Transverse colon (tissue), 4 donors: ENCODE results near the gene PSMD13. TPM values are rescaled to one million over a fixed set of nuclear protein-coding genes. Genes with fewer than 3 reads are reported as not detected.

Experiments
- DNase-seq: peaks from one replicate; pipeline ENCODE4 v3.0.0-alpha.2; 2019
- H3K27ac ChIP-seq, 4 donors: fragments of 200-600 bp; sonication (generic); 2 replicates each; pipeline ENCODE4 v1.5.1; 2016 to 2018; ENCODE audit warnings: inconsistent platforms in 4 of 4
- H3K27me3 ChIP-seq: fragments of 200-600 bp; sonication (generic); 2 replicates; pipeline ENCODE4 v1.5.1; 2017; ENCODE audit warnings: inconsistent platforms
- H3K36me3 ChIP-seq, 4 donors: fragments of 200-600 bp; sonication (generic); 2 replicates each; pipeline ENCODE4 v1.5.1; 2017 to 2019; ENCODE audit warnings: inconsistent platforms in 4 of 4
- H3K4me1 ChIP-seq, 4 donors: fragments of 200-600 bp; sonication (generic); 2 replicates each; pipeline ENCODE4 v1.5.1; 2017 to 2020; ENCODE audit warnings: inconsistent platforms in 4 of 4
- H3K4me3 ChIP-seq, 4 donors: fragments of 200-600 bp; sonication (generic); 1 replicate in 1 of 4; 2 replicates in 3 of 4; pipeline versions ENCODE4 v1.5.1 to v1.6.1; 2017 to 2019; ENCODE audit warnings: inconsistent platforms in 4 of 4
- H3K9me3 ChIP-seq, 2 donors: fragments of 200-600 bp; sonication (generic); 2 replicates each; pipeline ENCODE4 v1.5.1; 2017 to 2019; ENCODE audit warnings: inconsistent platforms in 2 of 2
- EP300 ChIP-seq: sonication (generic); formaldehyde crosslinking; IDR thresholded peaks from one replicate; pipeline ENCODE4 v1.6.1; 2017; ENCODE audit warnings: antibody characterized with exemption, low read depth
- POLR2A ChIP-seq: fragments of 450-650 bp; IDR thresholded peaks from one replicate; pipeline ENCODE4 v1.6.1; 2016; ENCODE audit warnings: antibody characterized with exemption, mild to moderate bottlenecking, moderate library complexity
- POLR2AphosphoS5 ChIP-seq, 3 donors: sonication (generic); formaldehyde crosslinking; IDR thresholded peaks; one replicate each; pipeline ENCODE4 v1.6.1; 2016; ENCODE audit warnings: antibody characterized with exemption in 3 of 3
- WGBS, 2 donors: methylation state at CpG; one replicate each; pipeline ENCODE4 v1.1.5; 2018; ENCODE audit warnings: low coverage in 1 of 2; 5-methylcytosine and 5-hydroxymethylcytosine counted together
- in situ Hi-C, 4 donors: fragments of 200-750 bp; cut with MboI; loops; one replicate each; pipeline versions ENCODE4 v1.15.0 to v1.15.1; 2017; ENCODE audit warnings: low sequenced_read_pairs in 3 of 4, low pct_ligation_motif_present in 1 of 4, low pct_unique_long_range_greater_than_20kb in 1 of 4
- intact Hi-C: fragments of 100-400 bp; cut with DNase I; formaldehyde crosslinking; loops from one replicate; pipeline ENCODE4 v1.15.1; 2023; ENCODE audit warnings: low total_unique reads
- total RNA-seq, 4 donors: library from RNA; depleted of rRNA; stranded (reverse); fragments of >200 nt; gene quantifications; one replicate each; pipeline ENCODE4 v1.1.0, GENCODE V29; 2016
- TF ChIP-seq, protein P1 (sequence below), 5 experiments: fragments of 200-600 bp in 3 of 5; fragments of 450-650 bp in 2 of 5; sonication (generic) in 3 of 5; IDR thresholded peaks; 1 replicate in 2 of 5; 2 replicates in 3 of 5; pipeline ENCODE4 v1.5.1; 2016 to 2017; ENCODE audit warnings: antibody characterized with exemption in 5 of 5, inconsistent platforms in 3 of 5, mild to moderate bottlenecking in 2 of 5, moderate library complexity in 1 of 5

PSMD13 gene
- total RNA-seq, 4 donors from 2014 or later = 23.2 to 96.5 (median 52.2) TPM

DNA sequence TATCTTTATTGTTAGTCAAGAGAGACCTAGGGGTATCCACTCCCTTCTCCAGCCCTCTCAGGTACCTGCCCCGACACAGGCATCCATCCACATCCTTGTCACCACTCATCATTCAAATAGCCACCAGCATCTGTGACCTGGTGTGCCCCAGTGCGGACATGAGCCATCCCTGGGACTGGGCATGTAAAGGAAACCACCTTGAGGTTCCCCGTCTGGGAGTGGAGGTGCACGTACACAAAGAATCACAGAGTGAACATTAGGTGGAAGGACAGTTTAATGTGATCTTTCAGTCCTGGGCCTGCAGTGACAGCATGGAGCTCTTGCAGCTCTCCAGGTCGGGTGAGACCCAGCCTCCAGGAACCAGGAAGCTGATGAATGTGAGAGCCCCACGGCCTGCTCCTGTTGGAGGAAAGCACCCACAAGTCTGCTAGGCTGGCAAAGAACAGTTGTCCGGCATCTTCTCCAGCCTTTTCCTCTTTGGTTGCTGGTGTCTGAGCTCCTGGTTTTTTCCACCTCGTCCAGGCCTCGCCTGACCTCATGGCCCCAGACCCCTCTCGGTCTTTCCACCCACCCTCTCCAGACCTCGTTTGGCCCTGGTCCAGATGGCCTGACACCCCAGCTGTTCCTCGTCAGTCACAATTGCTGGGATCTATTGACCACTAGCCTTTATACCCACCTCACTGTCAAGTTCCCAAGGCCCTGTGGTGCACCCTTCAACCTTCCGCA lies 16.5 kb downstream of the PSMD13 start:
- 76 to 92% methylated on average over 4 to 13 of the region's 13 CpGs for WGBS, 2 donors

DNA sequence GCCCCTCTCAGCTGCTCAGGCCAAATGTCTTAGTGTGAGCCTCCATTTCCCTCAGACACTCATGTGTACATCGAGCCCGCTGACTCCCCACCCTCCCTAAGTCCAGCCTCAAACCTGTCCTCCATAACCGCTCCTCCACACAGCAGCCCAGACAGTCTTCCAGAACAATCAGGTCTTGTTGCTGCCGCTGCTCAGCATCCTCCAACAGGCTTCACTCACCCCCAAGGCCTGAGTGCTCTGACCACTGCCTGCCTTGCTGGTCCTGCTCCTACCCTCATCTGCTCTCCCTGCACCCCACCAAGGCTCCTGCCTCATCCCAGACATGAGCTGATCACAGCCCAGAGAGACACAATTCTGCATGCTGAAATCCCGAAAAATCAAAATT lies 17.1 kb downstream of the PSMD13 start:
- DNase-seq = no peak
- Histone ChIP-seq H3K36me3 (peaks cover 0 to 9% (median 4%) of the 10 kb centered on the region in 4 donors), H3K27ac (no peak overlapping the region), H3K4me3 (no peak overlapping the region), H3K4me1 (no peaks in the 10 kb centered on the region), H3K27me3 (no peaks in the 10 kb centered on the region), H3K9me3 (no peaks in the 10 kb centered on the region)
- intact Hi-C loops (no loop called here), in situ Hi-C loops (loop anchor here in 1 of 4 donors (10.0 kb wide), 1 partner anchor 111 kb away; the partner anchor contains the start of gene B4GALNT4)
- TF ChIP-seq EP300 (no peak), POLR2A (no peak)
- 89 to 93% methylated on average over 1 to 5 of the region's 5 CpGs for WGBS, 2 donors

More for the DNA sequence above, 16.5 kb downstream of the PSMD13 start:
- TF ChIP-seq, protein P1, sequence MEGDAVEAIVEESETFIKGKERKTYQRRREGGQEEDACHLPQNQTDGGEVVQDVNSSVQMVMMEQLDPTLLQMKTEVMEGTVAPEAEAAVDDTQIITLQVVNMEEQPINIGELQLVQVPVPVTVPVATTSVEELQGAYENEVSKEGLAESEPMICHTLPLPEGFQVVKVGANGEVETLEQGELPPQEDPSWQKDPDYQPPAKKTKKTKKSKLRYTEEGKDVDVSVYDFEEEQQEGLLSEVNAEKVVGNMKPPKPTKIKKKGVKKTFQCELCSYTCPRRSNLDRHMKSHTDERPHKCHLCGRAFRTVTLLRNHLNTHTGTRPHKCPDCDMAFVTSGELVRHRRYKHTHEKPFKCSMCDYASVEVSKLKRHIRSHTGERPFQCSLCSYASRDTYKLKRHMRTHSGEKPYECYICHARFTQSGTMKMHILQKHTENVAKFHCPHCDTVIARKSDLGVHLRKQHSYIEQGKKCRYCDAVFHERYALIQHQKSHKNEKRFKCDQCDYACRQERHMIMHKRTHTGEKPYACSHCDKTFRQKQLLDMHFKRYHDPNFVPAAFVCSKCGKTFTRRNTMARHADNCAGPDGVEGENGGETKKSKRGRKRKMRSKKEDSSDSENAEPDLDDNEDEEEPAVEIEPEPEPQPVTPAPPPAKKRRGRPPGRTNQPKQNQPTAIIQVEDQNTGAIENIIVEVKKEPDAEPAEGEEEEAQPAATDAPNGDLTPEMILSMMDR (IDR thresholded peaks at IDR 0.05) = no peak
- TF ChIP-seq POLR2AphosphoS5 (IDR thresholded peaks at IDR 0.05) = no peak
- no peak for TF ChIP-seq POLR2A
- no peak for TF ChIP-seq EP300
- no peaks in the 10 kb centered on the region for H3K9me3 ChIP-seq
- peaks cover 0 to 15% (median 7%) of the 10 kb centered on the region in 4 donors for H3K36me3 ChIP-seq
- in situ Hi-C loops = loop anchor here in 1 of 4 donors (10.0 kb wide), 1 partner anchor 111 kb away; the partner anchor contains the start of gene B4GALNT4
- no peaks in the 10 kb centered on the region for H3K27me3 ChIP-seq
- no peaks in the 10 kb centered on the region for H3K4me1 ChIP-seq
- intact Hi-C loops = no loop called here
- DNase-seq = no peak
- H3K27ac ChIP-seq = no peak overlapping the region
- H3K4me3 ChIP-seq = no peak overlapping the region

DNA sequence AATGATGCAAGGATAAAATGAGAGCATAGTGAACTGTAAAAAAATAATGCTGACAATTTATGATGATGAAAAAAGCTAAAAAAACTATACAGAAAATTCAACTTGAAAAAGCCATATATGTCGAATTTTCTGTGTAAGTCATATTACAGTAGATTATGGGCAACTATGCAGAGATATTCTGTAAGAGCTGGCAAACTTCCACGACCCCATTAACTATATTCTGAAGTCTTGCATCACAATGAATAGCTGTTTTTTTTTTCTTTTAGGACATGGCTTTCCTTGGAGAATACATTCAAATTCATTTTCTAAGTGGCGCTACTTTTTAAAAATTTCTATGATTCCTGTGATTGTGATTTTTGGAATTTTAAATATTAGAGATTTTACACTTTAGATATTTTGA lies 18.4 kb downstream of the PSMD13 start:
- Histone ChIP-seq H3K9me3 (no peaks in the 10 kb centered on the region), H3K4me3 (no peak overlapping the region), H3K4me1 (no peaks in the 10 kb centered on the region), H3K36me3 (peaks cover 0 to 6% (median 3%) of the 10 kb centered on the region in 4 donors), H3K27me3 (no peaks in the 10 kb centered on the region), H3K27ac (no peak overlapping the region)
- no peak for DNase-seq
- in situ Hi-C loops = loop anchor here in 1 of 4 donors (10.0 kb wide), 1 partner anchor 110 kb away; the partner anchor contains the start of gene B4GALNT4
- intact Hi-C loops = no loop called here
- TF ChIP-seq POLR2A = no peak
- TF ChIP-seq, protein P1 (IDR thresholded peaks at IDR 0.05) = no peak
- no peak for TF ChIP-seq EP300
- TF ChIP-seq POLR2AphosphoS5 (IDR thresholded peaks at IDR 0.05) = no peak
- WGBS, 2 donors = 59 to 60% methylated on average over 3 of the region's 3 CpGs

DNA sequence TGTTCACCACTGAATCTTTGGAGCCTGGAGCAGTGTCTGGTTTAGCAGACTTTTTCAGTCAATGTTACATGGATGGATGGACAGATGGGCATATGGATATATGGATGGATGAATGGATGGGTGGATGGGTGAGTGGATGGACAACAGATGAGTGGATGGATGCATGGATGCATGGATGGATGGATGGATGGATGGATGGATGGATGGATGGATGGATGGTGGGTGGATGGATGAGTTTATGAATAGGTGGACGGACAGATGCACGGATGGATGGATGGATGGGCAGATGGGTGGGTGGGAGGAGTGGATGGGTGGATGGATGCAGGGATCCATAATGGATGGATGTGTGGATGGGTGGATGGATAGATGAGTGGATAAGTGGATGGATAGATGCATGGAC lies 19.0 kb downstream of the PSMD13 start:
- H3K27me3 ChIP-seq = no peaks in the 10 kb centered on the region

More for the DNA sequence above, 19.0 kb downstream of the PSMD13 start:
- no peak overlapping the region for H3K4me3 ChIP-seq
- 95 to 97% methylated on average over 2 of the region's 2 CpGs for WGBS, 2 donors
- H3K4me1 ChIP-seq = no peaks in the 10 kb centered on the region
- no peak for TF ChIP-seq POLR2A
- no peak for TF ChIP-seq POLR2AphosphoS5 (IDR thresholded peaks at IDR 0.05)
- no peak for TF ChIP-seq EP300
- TF ChIP-seq, protein P1 (IDR thresholded peaks at IDR 0.05) = no peak
- H3K36me3 ChIP-seq = peaks cover 0 to 6% (median 3%) of the 10 kb centered on the region in 4 donors
- H3K9me3 ChIP-seq = no peaks in the 10 kb centered on the region
- no peak overlapping the region for H3K27ac ChIP-seq
- intact Hi-C loops = no loop called here
- DNase-seq = no peak
- in situ Hi-C loops = loop anchor here in 1 of 4 donors (10.0 kb wide), 1 partner anchor 109 kb away; the partner anchor contains the start of gene B4GALNT4
